HG02610 (cell line): ENCODE results near the gene DPF3.

Experiments
- ATAC-seq: cut with Tn5 transposase; IDR thresholded peaks from one replicate; pipeline ENCODE4 v1.9.1; 2021; ENCODE audit warnings: mild to moderate bottlenecking, moderate library complexity; ENCODE audit not compliant: unreplicated experiment

Gene DPF3

GRCh38 chr14:72893636-72894322 lies at the start of gene DPF3:
Gene DPF3 (minus strand): TSS chr14:72894101. CDS start chr14:72894088, 13 bp downstream.
- ATAC-seq: peak; percentile 98

DNA sequence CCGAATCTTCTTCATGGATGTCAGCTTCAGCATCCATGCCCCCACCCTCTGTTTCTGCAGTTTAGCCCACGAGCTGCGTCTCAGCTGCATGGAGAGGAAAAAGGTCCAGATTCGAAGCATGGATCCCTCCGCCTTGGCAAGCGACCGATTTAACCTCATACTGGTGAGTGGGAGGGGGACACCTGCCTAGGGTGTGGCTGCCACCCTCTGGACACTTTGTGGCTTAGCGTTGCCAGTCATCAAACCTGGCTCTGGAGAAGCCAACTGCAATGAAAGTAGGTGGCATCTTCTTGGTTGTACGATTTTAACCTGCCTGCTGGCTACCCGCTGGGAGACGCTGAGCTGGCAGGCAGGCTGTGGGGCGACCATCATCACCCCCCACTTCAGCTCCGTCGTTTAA lies 49.0 kb upstream of the DPF3 start:
- no peak for ATAC-seq

GRCh38 chr14:72941286-72941985 lies 47.5 kb upstream of the DPF3 start:
- ATAC-seq: no peak

DNA sequence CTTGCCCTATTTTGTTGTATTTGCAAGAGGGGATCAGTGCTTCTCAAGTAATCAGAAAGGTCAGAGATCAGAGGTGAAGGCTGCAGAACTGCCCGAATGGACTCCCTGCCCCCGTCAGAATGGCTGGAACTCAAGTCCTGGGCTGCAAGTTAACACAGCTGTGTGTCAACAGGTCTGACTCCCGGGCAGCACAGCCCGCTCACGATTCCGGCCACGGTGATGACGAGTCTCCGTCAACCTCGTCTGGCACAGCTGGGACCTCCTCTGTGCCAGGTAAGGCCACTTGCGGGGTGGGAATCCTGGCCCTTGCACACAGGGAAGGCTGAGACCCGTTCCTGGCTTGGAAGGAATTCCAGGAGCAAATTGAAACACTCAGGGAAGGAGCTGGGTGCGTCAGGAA lies 45.7 kb upstream of the DPF3 start:
- no peak for ATAC-seq

DNA sequence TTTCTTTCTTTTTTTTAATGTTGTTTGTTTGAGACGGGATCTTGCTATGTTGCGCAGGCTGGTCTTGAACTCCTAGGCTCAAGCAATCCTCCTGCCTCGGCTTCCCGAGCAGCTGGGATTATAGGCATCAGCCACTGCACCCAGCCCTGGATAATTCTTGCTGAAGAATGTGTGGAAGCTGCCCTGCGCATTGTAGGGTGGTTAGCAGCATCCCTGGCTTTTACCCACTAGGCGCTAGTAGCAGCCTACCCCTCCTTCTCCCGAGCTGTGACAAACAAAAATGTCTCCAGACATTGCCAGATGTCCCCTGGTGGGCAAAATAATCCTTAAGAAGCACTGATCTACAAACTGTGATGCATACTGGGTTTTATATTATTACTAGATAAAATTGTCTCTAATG lies 39.0 kb upstream of the DPF3 start:
- ATAC-seq: no peak

DNA sequence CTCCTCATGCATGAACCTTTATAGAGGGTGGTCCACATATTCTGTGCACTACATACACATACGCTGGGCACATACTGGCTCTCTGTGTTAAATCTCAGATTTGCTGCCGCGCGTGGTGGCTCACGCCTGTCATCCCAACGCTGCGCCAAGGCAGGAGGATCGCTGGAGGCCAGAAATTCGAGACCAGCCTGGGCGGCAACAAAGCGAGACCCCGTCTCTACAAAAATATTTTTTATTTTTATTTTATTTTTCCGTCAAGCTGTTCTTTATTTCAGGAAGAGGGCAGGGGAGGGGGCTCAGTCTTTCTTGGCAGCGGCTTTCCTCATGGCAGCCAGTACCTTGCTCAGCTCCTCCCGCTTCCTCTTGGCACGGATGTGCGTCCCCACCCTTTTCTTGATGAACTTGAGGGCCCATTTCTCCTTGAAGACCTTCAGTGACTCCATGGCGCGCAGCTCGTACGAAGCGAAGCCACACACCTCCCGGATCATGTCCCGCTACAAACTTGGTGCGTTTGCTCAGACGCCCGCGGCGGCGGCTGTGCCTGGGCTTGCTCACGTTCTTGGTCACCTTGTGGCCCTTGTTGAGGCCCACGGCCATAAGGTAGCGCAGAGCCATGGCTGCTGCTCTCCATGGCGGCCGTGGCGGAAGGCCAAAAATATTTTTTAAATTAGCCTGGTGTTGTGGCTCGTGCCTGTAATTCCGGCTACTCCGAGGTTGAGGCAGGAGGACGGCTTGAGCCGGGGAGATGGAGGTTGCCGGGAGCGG lies 35.6 kb upstream of the DPF3 start:
- no peak for ATAC-seq

DNA sequence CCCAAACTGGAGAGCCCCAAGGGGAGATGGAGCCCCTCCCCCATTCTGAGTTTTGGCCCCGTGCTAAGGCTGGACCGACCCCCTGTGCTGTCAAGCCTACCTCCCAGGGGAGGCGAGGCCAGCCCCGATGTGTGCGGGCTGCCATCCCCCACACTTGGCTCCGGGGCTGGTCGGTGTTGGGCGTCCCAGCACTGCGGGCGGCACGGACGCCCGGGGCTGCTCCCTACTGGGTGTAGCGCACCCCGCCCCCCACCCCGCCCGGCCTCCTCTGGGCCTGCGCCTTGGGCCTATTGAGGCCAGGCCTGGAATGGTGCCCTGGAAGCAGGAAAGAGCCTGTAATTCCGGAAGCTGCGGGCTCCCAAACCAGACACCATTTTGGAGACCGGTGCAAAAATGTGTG lies 35.0 kb upstream of the DPF3 start:
- ATAC-seq: no peak

- ATAC-seq: peak; percentile 99
Measured at GRCh38 chr14:72926292-72927028, 32.6 kb upstream of the DPF3 start, which contains the start of gene DCAF4. Gene DCAF4 (plus strand): TSS chr14:72926464. CDS start chr14:72937979, 11,515 bp downstream.

DNA sequence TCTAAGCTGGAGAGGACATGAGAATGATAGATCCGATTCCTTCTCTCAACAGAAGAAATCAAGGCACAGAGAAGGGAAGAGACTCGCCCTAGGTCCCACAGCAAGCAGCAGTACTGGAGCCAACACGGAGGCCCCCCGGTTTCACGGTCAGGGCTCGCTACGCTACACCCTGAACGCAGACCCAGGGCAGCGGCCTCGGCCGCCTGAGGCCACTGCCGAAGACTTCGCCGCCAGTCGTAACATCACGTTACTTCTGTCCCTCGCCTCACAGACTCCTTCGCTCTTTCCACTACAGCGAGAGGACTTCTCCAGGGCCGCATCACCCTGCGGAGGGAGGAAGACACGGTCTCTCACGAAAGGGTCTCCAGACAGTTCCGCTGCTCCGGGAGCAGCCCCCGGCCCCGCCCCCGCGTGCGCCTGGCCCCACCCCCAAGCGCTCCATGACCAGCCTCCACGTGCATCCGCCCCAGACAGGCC lies 32.0 kb upstream of the DPF3 start:
- ATAC-seq: peak; percentile 18

DNA sequence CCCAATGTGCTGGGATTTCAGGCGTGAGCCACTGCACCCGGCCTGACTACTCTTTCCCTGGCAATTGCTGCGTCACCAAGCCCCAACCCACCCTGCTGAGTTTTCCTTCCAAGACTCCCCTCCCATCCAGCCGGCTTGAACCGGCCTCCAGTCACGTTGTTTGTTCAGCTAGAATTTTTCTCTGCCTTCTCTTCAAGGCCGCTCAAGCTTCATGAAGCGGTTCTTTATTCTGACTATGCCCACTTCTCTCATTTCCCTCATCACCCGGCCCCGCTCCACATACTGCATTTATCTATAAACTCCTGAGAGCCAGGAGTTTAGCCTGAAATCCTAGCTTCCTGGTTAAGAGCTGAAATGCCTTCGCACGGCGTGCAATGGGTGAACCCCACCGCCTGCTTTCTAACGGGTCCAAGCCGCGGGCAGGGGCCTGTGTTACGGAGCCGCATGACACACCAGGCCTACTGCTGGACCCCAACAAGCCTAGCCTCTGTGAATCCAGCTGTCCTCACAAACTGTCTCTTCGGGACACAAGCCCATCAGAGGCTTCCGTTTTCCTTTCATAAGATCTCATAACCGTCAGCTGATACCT lies 31.4 kb upstream of the DPF3 start:
- ATAC-seq: no peak

DNA sequence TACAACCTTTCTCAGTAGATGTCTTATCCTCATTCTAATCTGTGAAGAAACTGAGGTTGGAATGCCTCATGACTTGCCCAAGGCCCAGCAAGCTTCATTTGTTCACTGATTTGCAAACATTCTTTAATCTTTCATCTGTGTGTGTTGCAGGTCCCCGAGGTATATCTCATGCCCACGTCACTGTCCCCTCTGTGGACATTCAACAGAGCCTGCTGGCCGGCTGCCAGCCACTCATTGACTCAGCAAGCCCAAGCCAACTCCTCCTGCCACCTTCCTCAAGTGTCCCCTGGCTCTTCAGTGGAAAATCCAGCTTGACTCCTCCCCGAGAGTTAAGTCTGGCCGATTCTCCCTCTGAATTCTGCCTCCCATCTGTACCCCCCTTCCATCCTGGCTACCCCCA lies 30.4 kb upstream of the DPF3 start:
- ATAC-seq: no peak

DNA sequence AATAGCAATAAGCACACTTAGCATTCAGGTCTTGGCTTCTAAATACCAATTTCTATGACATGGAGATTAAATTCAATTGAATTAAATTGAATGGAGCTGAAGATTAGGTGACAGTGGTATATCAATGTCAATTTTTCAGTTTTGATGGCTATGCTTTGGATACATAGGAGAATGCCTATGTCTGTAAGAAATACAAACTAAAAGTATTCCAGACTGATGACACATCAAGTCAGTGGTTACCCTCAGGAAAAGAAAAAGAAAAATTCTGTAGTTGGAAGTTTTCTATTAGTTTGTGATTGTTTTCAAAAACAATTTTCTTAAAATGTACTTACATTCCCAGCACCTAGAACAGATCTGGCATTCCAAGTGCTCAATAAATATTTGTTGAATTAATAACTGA lies 27.5 kb upstream of the DPF3 start:
- no peak for ATAC-seq

DNA sequence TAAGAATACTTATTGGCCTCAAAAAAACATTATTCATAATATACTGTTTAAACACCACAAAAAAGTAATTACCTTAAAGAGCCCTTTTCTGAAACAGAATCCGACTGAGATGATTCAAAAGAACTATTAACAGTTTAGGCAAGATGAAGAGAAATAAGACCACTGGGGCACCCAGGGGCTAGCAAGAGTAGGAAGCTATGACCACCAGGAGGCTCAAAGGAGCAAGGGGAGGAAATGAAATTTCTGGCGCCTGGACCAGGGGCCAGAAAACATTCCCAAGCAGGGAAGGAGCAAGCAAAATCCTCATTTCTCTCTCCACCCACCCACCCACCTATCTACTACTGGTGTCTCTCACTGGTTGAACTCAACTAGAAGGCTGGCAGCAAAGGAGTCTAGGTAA lies 26.1 kb upstream of the DPF3 start:
- ATAC-seq: no peak

- no peak for ATAC-seq
Measured at GRCh38 chr14:72917094-72917802, 23.3 kb upstream of the DPF3 start.

DNA sequence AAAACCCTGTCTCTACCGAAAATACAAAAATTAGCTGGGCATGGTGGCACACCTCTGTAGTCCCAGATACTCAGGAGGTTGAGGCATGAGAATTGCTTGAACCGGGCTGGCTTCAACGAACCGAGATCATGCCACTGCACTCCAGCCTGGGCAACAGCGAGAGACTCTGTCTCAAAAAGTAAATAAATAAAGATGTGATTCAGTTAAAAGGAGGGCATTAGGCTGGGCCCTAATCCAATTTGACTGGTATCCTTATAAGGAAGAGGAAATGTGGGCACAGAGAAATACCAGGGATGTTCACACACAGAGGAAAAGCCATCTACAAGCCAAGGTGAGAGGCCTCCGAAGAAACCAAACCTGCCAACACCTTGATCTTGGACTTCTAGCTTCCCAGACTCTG lies 22.3 kb upstream of the DPF3 start:
- no peak for ATAC-seq

DNA sequence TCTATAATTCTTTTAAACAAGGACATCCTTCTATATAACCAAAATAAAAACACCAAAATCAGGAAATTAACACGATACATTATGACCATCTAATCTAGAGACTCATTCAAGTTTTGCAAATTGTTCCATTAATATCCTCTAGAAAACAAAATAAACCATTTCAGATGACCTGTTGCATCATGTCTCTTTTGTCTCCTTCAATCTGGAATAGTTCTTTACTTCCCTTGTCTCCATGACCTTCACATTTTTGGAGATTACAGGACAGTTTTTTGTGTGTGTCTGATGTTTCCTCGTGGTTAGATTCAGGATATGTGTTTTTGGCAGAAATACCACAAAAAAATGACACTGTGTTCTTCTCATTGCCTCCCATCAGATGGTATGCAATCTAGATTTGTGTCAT lies 19.9 kb upstream of the DPF3 start:
- no peak for ATAC-seq

GRCh38 chr14:72909163-72909562 lies 15.3 kb upstream of the DPF3 start:
- no peak for ATAC-seq

- no peak for ATAC-seq
Measured at GRCh38 chr14:72907886-72908285, 14.0 kb upstream of the DPF3 start.

- ATAC-seq: no peak
Measured at GRCh38 chr14:72906879-72907278, 13.0 kb upstream of the DPF3 start.

DNA sequence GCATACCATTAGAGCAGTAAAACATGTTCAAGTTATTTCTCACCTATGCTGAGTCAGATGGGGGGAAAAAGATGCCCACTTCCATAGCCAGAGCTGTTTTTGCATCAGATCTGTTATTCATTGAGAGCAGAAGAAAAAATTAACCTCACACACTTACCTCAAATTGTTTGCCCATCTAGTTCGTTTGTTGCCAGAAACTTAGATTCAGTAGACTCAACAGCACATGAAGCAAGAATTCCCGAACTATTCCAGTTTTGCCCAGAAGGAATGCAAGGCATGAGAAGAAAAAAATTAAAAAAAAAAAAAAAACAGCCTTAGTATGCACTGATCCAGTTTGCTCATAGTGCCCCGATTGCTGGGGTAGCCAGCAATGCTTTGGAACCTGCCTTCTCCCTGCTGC lies 12.4 kb upstream of the DPF3 start:
- no peak for ATAC-seq
